Activated CD4-positive, alpha-beta T cell treated with anti-CD3 and anti-CD28 coated beads for 36 hours (primary cell): ENCODE results near the gene OR5AK2. TPM values are rescaled to one million over a fixed set of nuclear protein-coding genes. Genes with fewer than 3 reads are reported as not detected.
"Not testable (repeated sequence)": the region's sequence is repeated elsewhere in the genome, so short reads cannot be mapped to it uniquely, and the experiment has no call there.

ENCODE experiments used
- ATAC-seq: fragments of 200-7000 bp; cut with Tn5 transposase; one replicate; pipeline ENCODE4 v1.10.0; 2021; ENCODE audit warnings: mild to moderate bottlenecking, moderate library complexity
- CTCF ChIA-PET: fragments of 350-600 bp; sonication (Branson Sonifier 250); formaldehyde crosslinking; loops from one replicate; lab custom pipeline; 2021; ENCODE audit warnings: antibody characterized with exemption; lab: Charles Lee
- POLR2A ChIA-PET: fragments of 350-600 bp; sonication (Branson Sonifier 250); formaldehyde crosslinking; loops from one replicate; lab custom pipeline; 2021; ENCODE audit warnings: antibody characterized with exemption, inconsistent platforms; lab: Charles Lee
- DNase-seq: peaks from one replicate; pipeline ENCODE4 v3.0.0-alpha.2; 2020
- H3K27ac Mint-ChIP-seq: one replicate; pipeline ENCODE4 v1.8.0; 2021; ENCODE audit warnings: mixed read lengths
- H3K27me3 Mint-ChIP-seq: one replicate; pipeline ENCODE4 v1.8.0; 2021; ENCODE audit warnings: mixed read lengths
- H3K36me3 Mint-ChIP-seq: one replicate; pipeline ENCODE4 v1.8.0; 2021; ENCODE audit warnings: low read depth, mixed read lengths
- H3K4me1 Mint-ChIP-seq: one replicate; pipeline ENCODE4 v1.8.0; 2021; ENCODE audit warnings: mixed read lengths
- H3K4me3 Mint-ChIP-seq: one replicate; pipeline ENCODE4 v1.8.0; 2021; ENCODE audit warnings: mild to moderate bottlenecking, moderate library complexity, mixed read lengths
- H3K9me3 Mint-ChIP-seq: one replicate; pipeline ENCODE4 v1.8.0; 2021; ENCODE audit warnings: low read depth, mixed read lengths
- intact Hi-C, 2 experiments: fragments of 100-400 bp; cut with DNase I in 1 of 2; cut with micrococcal nuclease in 1 of 2; formaldehyde crosslinking; loops; one replicate each; pipeline versions ENCODE4 v1.14.2 to v1.15.1; 2022 to 2024; cut with DNase I, micrococcal nuclease
- total RNA-seq, 2 experiments: library from RNA; stranded (reverse); gene quantifications; one replicate each; pipeline ENCODE4 v1.2.3, GENCODE V29; 2021

Gene OR5AK2
- not detected for total RNA-seq

GRCh38 chr11:56988614-56989013 is at the start of gene OR5AK2:
Gene OR5AK2, plus strand, starts transcription at chr11:56988914. Its CDS starts 0 bp downstream, at chr11:56988914.
- no peak within 1 kb of the TSS for H3K4me3 Mint-ChIP-seq
- POLR2A ChIA-PET: no interaction called here
- H3K27ac Mint-ChIP-seq: no peak within 1 kb of the TSS
- intact Hi-C loops: no loop called here
- CTCF ChIA-PET: interaction anchor here (0.8 kb wide), 1 partner anchor 260 kb away, joined by 3 read pairs; no protein-coding TSS in a partner anchor
- no peak for ATAC-seq
- peaks cover 4% of the 10 kb centered on the region for H3K9me3 Mint-ChIP-seq
- H3K27me3 Mint-ChIP-seq: no peaks in the 10 kb centered on the region
- DNase-seq: no peak
- H3K36me3 Mint-ChIP-seq: no peaks in the 10 kb centered on the region
- H3K4me1 Mint-ChIP-seq: no peaks in the 10 kb centered on the region

- ATAC-seq, H3K36me3 Mint-ChIP-seq, H3K27ac Mint-ChIP-seq, H3K4me3 Mint-ChIP-seq, intact Hi-C loops, H3K27me3 Mint-ChIP-seq, POLR2A ChIA-PET, CTCF ChIA-PET, DNase-seq, H3K4me1 Mint-ChIP-seq: not testable (repeated sequence)
- H3K9me3 Mint-ChIP-seq: peaks cover 15% of the 10 kb centered on the region
Observed at GRCh38 chr11:56945526-56945925, 43.2 kb upstream of the OR5AK2 start.

- H3K36me3 Mint-ChIP-seq: no peaks in the 10 kb centered on the region
- CTCF ChIA-PET: interaction anchor here (0.6 to 1.0 kb wide), 2 partner anchors 11 to 211 kb away, joined by 3 read pairs; no protein-coding TSS in a partner anchor
- ATAC-seq: no peak
- H3K4me3 Mint-ChIP-seq: no peak overlapping the region
- H3K27me3 Mint-ChIP-seq: no peaks in the 10 kb centered on the region
- POLR2A ChIA-PET: no interaction called here
- intact Hi-C loops: no loop called here
- peaks cover 21% of the 10 kb centered on the region for H3K9me3 Mint-ChIP-seq
- H3K4me1 Mint-ChIP-seq: no peaks in the 10 kb centered on the region
- no peak for DNase-seq
- no peak overlapping the region for H3K27ac Mint-ChIP-seq
Observed at GRCh38 chr11:56948991-56949515, 39.7 kb upstream of the OR5AK2 start.

- DNase-seq: no peak
- H3K9me3 Mint-ChIP-seq: peaks cover 22% of the 10 kb centered on the region
- no peaks in the 10 kb centered on the region for H3K36me3 Mint-ChIP-seq
- ChIA-PET CTCF (no interaction called here), POLR2A (no interaction called here)
- H3K4me1 Mint-ChIP-seq: no peaks in the 10 kb centered on the region
- no peak for ATAC-seq
- no peak overlapping the region for H3K4me3 Mint-ChIP-seq
- no peaks in the 10 kb centered on the region for H3K27me3 Mint-ChIP-seq
- intact Hi-C loops: no loop called here
- H3K27ac Mint-ChIP-seq: no peak overlapping the region
Observed at GRCh38 chr11:56950510-56950909, 38.2 kb upstream of the OR5AK2 start.

GRCh38 chr11:56953907-56954306 is 34.8 kb upstream of the OR5AK2 start:
- intact Hi-C loops, H3K27ac Mint-ChIP-seq, H3K4me1 Mint-ChIP-seq, DNase-seq, H3K36me3 Mint-ChIP-seq, ATAC-seq, CTCF ChIA-PET, H3K4me3 Mint-ChIP-seq, POLR2A ChIA-PET, H3K27me3 Mint-ChIP-seq: not testable (repeated sequence)
- peaks cover 13% of the 10 kb centered on the region for H3K9me3 Mint-ChIP-seq

- Mint-ChIP-seq H3K4me3 (no peak overlapping the region), H3K27me3 (no peaks in the 10 kb centered on the region), H3K36me3 (no peaks in the 10 kb centered on the region), H3K4me1 (no peaks in the 10 kb centered on the region), H3K9me3 (peaks cover 5% of the 10 kb centered on the region), H3K27ac (no peak overlapping the region)
- POLR2A ChIA-PET: no interaction called here
- DNase-seq: no peak
- CTCF ChIA-PET: no interaction called here
- intact Hi-C loops: no loop called here
- ATAC-seq: no peak
Observed at GRCh38 chr11:56961609-56962008, 27.1 kb upstream of the OR5AK2 start.

GRCh38 chr11:56967726-56968125 is 21.0 kb upstream of the OR5AK2 start:
- Mint-ChIP-seq H3K27me3 (no peaks in the 10 kb centered on the region), H3K4me1 (no peaks in the 10 kb centered on the region), H3K9me3 (peaks cover 12% of the 10 kb centered on the region), H3K36me3 (no peaks in the 10 kb centered on the region), H3K27ac (no peak overlapping the region), H3K4me3 (no peak overlapping the region)
- intact Hi-C loops: no loop called here
- ChIA-PET CTCF (no interaction called here), POLR2A (no interaction called here)
- no peak for DNase-seq
- no peak for ATAC-seq

- no peaks in the 10 kb centered on the region for H3K36me3 Mint-ChIP-seq
- ATAC-seq (no peak), DNase-seq (no peak)
- intact Hi-C loops: no loop called here
- ChIA-PET POLR2A (no interaction called here), CTCF (interaction anchor here (0.6 kb wide), 1 partner anchor 110 kb away, joined by 3 read pairs; no protein-coding TSS in a partner anchor)
- H3K4me1 Mint-ChIP-seq: no peaks in the 10 kb centered on the region
- no peak overlapping the region for H3K4me3 Mint-ChIP-seq
- peaks cover 12% of the 10 kb centered on the region for H3K9me3 Mint-ChIP-seq
- no peaks in the 10 kb centered on the region for H3K27me3 Mint-ChIP-seq
- no peak overlapping the region for H3K27ac Mint-ChIP-seq
Observed at GRCh38 chr11:56968524-56968923, 20.2 kb upstream of the OR5AK2 start.

- DNase-seq (no peak), ATAC-seq (no peak)
- Mint-ChIP-seq H3K9me3 (no peaks in the 10 kb centered on the region), H3K27me3 (peaks cover 2% of the 10 kb centered on the region), H3K4me1 (no peaks in the 10 kb centered on the region), H3K4me3 (no peak overlapping the region), H3K27ac (no peak overlapping the region), H3K36me3 (no peaks in the 10 kb centered on the region)
- POLR2A ChIA-PET: no interaction called here
- intact Hi-C loops: no loop called here
- CTCF ChIA-PET: no interaction called here
Observed at GRCh38 chr11:56977314-56977713, 11.4 kb upstream of the OR5AK2 start.

- Mint-ChIP-seq H3K27ac (no peak overlapping the region), H3K36me3 (no peaks in the 10 kb centered on the region), H3K4me3 (no peak overlapping the region), H3K4me1 (no peaks in the 10 kb centered on the region), H3K9me3 (peaks cover 19% of the 10 kb centered on the region), H3K27me3 (no peaks in the 10 kb centered on the region)
- POLR2A ChIA-PET: no interaction called here
- CTCF ChIA-PET: no interaction called here
- intact Hi-C loops: no loop called here
- ATAC-seq: no peak
- DNase-seq: no peak
Observed at GRCh38 chr11:56990702-56991101, 2.0 kb downstream of the OR5AK2 start.

GRCh38 chr11:56994532-56994931 is 5.8 kb downstream of the OR5AK2 start:
- Mint-ChIP-seq H3K9me3 (peaks cover 23% of the 10 kb centered on the region), H3K27me3 (no peaks in the 10 kb centered on the region), H3K4me1 (no peaks in the 10 kb centered on the region), H3K36me3 (no peaks in the 10 kb centered on the region), H3K4me3 (no peak overlapping the region), H3K27ac (no peak overlapping the region)
- DNase-seq: no peak
- ChIA-PET CTCF (no interaction called here), POLR2A (no interaction called here)
- ATAC-seq: no peak
- intact Hi-C loops: no loop called here

GRCh38 chr11:57001674-57002401 is 13.1 kb downstream of the OR5AK2 start:
- ChIA-PET CTCF (interaction anchor here (0.7 kb wide), 1 partner anchor 75 kb away, joined by 3 read pairs; no protein-coding TSS in a partner anchor), POLR2A (no interaction called here)
- ATAC-seq: no peak
- DNase-seq: peak; percentile 7
- H3K4me1 Mint-ChIP-seq: no peaks in the 10 kb centered on the region
- intact Hi-C loops: loop anchor here (1.0 to 2.0 kb wide), 2 partner anchors 247 kb away; no protein-coding TSS in a partner anchor
- peaks cover 10% of the 10 kb centered on the region for H3K9me3 Mint-ChIP-seq
- H3K27me3 Mint-ChIP-seq: no peaks in the 10 kb centered on the region
- no peaks in the 10 kb centered on the region for H3K36me3 Mint-ChIP-seq
- H3K4me3 Mint-ChIP-seq: no peak overlapping the region
- H3K27ac Mint-ChIP-seq: no peak overlapping the region
